ENCODE measurements around the gene NBAS. TPM values are rescaled to one million over a fixed set of nuclear protein-coding genes. Genes with fewer than 3 reads are reported as not detected.

The NBAS gene
- total RNA-seq, 4 donors from 2014 or later, result 22.8 to 32.0 (median 23.7) TPM

GRCh38 chr2:15606481-15607441 lies 45.6 kb upstream of the NBAS start:
- H3K9me3 ChIP-seq, result no peaks in the 10 kb centered on the region
- H3K27ac ChIP-seq, result no peak overlapping the region
- intact Hi-C loops (cut with DNase I), result no loop called here
- no peaks in the 10 kb centered on the region for H3K27me3 ChIP-seq
- no peak overlapping the region for H3K4me3 ChIP-seq
- H3K36me3 ChIP-seq, result peaks cover 18 to 90% (median 53%) of the 10 kb centered on the region in 3 donors
- TF ChIP-seq POLR2A (IDR thresholded peaks at IDR 0.05), result no peak
- no peak for TF ChIP-seq CTCF (IDR thresholded peaks at IDR 0.05)
- 87 to 90% methylated on average over 8 of the region's 8 CpGs for WGBS, 2 donors
- H3K4me1 ChIP-seq, result no peaks in the 10 kb centered on the region
- DNase-seq, result no peak

- Histone ChIP-seq H3K36me3 (peaks cover 18 to 100% (median 58%) of the 10 kb centered on the region in 3 donors), H3K9me3 (no peaks in the 10 kb centered on the region)
These were observed 44.6 kb upstream of the NBAS start for GRCh38 chr2:15605721-15606120.

GRCh38 chr2:15603948-15604347 lies 42.8 kb upstream of the NBAS start:
- Histone ChIP-seq H3K27me3 (no peaks in the 10 kb centered on the region), H3K9me3 (no peaks in the 10 kb centered on the region), H3K4me1 (no peaks in the 10 kb centered on the region), H3K36me3 (peaks cover 18 to 100% (median 60%) of the 10 kb centered on the region in 3 donors), H3K4me3 (no peak overlapping the region), H3K27ac (no peak overlapping the region)
- WGBS, 2 donors, result 94 to 100% methylated on average over 2 of the region's 2 CpGs
- intact Hi-C loops (cut with DNase I), result no loop called here
- no peak for TF ChIP-seq CTCF (IDR thresholded peaks at IDR 0.05)
- TF ChIP-seq POLR2A (IDR thresholded peaks at IDR 0.05), result no peak
- no peak for DNase-seq

More at GRCh38 chr2:15605721-15606120, 44.6 kb upstream of the NBAS start:
- H3K4me1 ChIP-seq, result no peaks in the 10 kb centered on the region
- no peak for DNase-seq
- TF ChIP-seq POLR2A (IDR thresholded peaks at IDR 0.05), result no peak
- no peak for TF ChIP-seq CTCF (IDR thresholded peaks at IDR 0.05)
- H3K4me3 ChIP-seq, result no peak overlapping the region
- no peak overlapping the region for H3K27ac ChIP-seq
- no peaks in the 10 kb centered on the region for H3K27me3 ChIP-seq
- intact Hi-C loops (cut with DNase I), result no loop called here
- 33 to 80% methylated on average over 1 of the region's 1 CpG for WGBS, 2 donors

- Histone ChIP-seq H3K36me3 (peaks cover 18 to 100% (median 67%) of the 10 kb centered on the region in 3 donors), H3K4me3 (no peak overlapping the region), H3K4me1 (no peaks in the 10 kb centered on the region), H3K9me3 (no peaks in the 10 kb centered on the region), H3K27me3 (no peaks in the 10 kb centered on the region), H3K27ac (no peak overlapping the region)
- intact Hi-C loops (cut with DNase I), result no loop called here
- no peak for DNase-seq
- WGBS, 2 donors, result 82 to 91% methylated on average over 3 of the region's 3 CpGs
- TF ChIP-seq POLR2A (IDR thresholded peaks at IDR 0.05), result no peak
- no peak for TF ChIP-seq CTCF (IDR thresholded peaks at IDR 0.05)
These were observed 42.1 kb upstream of the NBAS start for GRCh38 chr2:15603044-15603765.

- Histone ChIP-seq H3K27me3 (no peaks in the 10 kb centered on the region), H3K27ac (no peak overlapping the region), H3K4me1 (no peaks in the 10 kb centered on the region), H3K36me3 (peaks cover 18 to 100% (median 71%) of the 10 kb centered on the region in 3 donors), H3K4me3 (no peak overlapping the region), H3K9me3 (no peaks in the 10 kb centered on the region)
- no peak for DNase-seq
- WGBS, 2 donors, result 86 to 90% methylated on average over 8 of the region's 8 CpGs
- TF ChIP-seq POLR2A (IDR thresholded peaks at IDR 0.05), result no peak
- no peak for TF ChIP-seq CTCF (IDR thresholded peaks at IDR 0.05)
- intact Hi-C loops (cut with DNase I), result no loop called here
These were observed 41.3 kb upstream of the NBAS start for GRCh38 chr2:15602393-15602792.

Measured in esophagus squamous epithelium (tissue), 5 donors.